Measurements from ENCODE around the gene ANKRD29. TPM values are rescaled to one million over a fixed set of nuclear protein-coding genes. Genes with fewer than 3 reads are reported as not detected.

The ANKRD29 gene
- total RNA-seq (10 to 100 TPM in 1 of 2 donors, 1 to 10 TPM in 1; 8.7 to 28.2 TPM), polyA plus RNA-seq (ENCODE audit: insufficient read length in 2 of 2) (10 to 100 TPM; 27.9 to 29.6 TPM)
- long read RNA-seq, donor 1, transcript ANKRD29-208 (10 exons, 3,361 nt), result major isoform, 7 of 9 reads
- long read RNA-seq, donor 1, partial matches to known transcripts, result 0 of 9 reads
- long read RNA-seq, donor 1, other reads (novel, unspliced or antisense), result 0 of 9 reads
- long read RNA-seq, donor 2, partial matches to known transcripts, result 0 of 1 reads
- long read RNA-seq, donor 2, other reads (novel, unspliced or antisense), result 0 of 1 reads
- long read RNA-seq, donor 3, partial matches to known transcripts, result 0 of 4 reads
- long read RNA-seq, donor 3, other reads (novel, unspliced or antisense), result 0 of 4 reads
- long read RNA-seq, donor 4, transcript ANKRD29-202 (2 exons, 846 nt), result major isoform, 9 of 11 reads
- long read RNA-seq, donor 4, partial matches to known transcripts, result 0 of 11 reads
- long read RNA-seq, donor 4, other reads (novel, unspliced or antisense), result 0 of 11 reads

GRCh38 chr18:23662309-23663263 lies at the start of gene ANKRD29:
TSS of gene ANKRD29 (minus strand) at chr18:23662911. CDS start at chr18:23662730, 181 bp downstream.
- Histone ChIP-seq H3K27me3 (ENCODE audit: control insufficient read depth, insufficient read depth, low read length) (peaks cover 6% of the 10 kb centered on the region), H3K36me3 (ENCODE audit: control insufficient read depth, insufficient read depth, low read length) (no peaks in the 10 kb centered on the region), H3K9me3 (ENCODE audit: control insufficient read depth, insufficient read depth, low read length) (no peaks in the 10 kb centered on the region), H3K4me1 (ENCODE audit: control insufficient read depth, insufficient read depth, low read length) (peaks cover 7% of the 10 kb centered on the region), H3K4me3 (ENCODE audit: low read depth, low read length) (peak within 1 kb of the TSS; percentile 35), H3K27ac (ENCODE audit: low read depth, low read length) (no peak within 1 kb of the TSS)
- peak; percentile 21 to 84 (median 44) for DNase-seq (ENCODE audit: low read depth in 4 of 6, low spot score in 6 of 6)
- 1% methylated on average over 67 of the region's 86 CpGs for WGBS (ENCODE audit: insufficient coverage)

- no CpG with 5 or more reads among the region's 3 CpGs for WGBS (ENCODE audit: insufficient coverage)
- Histone ChIP-seq H3K27me3 (ENCODE audit: control insufficient read depth, insufficient read depth, low read length) (no peaks in the 10 kb centered on the region), H3K9me3 (ENCODE audit: control insufficient read depth, insufficient read depth, low read length) (no peaks in the 10 kb centered on the region), H3K27ac (ENCODE audit: low read depth, low read length) (no peak overlapping the region), H3K4me3 (ENCODE audit: low read depth, low read length) (no peak overlapping the region), H3K4me1 (ENCODE audit: control insufficient read depth, insufficient read depth, low read length) (no peaks in the 10 kb centered on the region), H3K36me3 (ENCODE audit: control insufficient read depth, insufficient read depth, low read length) (no peaks in the 10 kb centered on the region)
- no peak for DNase-seq (ENCODE audit: low read depth in 4 of 6, low spot score in 6 of 6)
These were observed 49.7 kb upstream of the ANKRD29 start for GRCh38 chr18:23712445-23712844.

- no peaks in the 10 kb centered on the region for H3K4me1 ChIP-seq (ENCODE audit: control insufficient read depth, insufficient read depth, low read length)
- no peaks in the 10 kb centered on the region for H3K27me3 ChIP-seq (ENCODE audit: control insufficient read depth, insufficient read depth, low read length)
- DNase-seq (ENCODE audit: low read depth in 4 of 6, low spot score in 6 of 6), result no peak
- no peaks in the 10 kb centered on the region for H3K9me3 ChIP-seq (ENCODE audit: control insufficient read depth, insufficient read depth, low read length)
- H3K27ac ChIP-seq (ENCODE audit: low read depth, low read length), result no peak overlapping the region
- no peak overlapping the region for H3K4me3 ChIP-seq (ENCODE audit: low read depth, low read length)
- WGBS (ENCODE audit: insufficient coverage), result no CpG with 5 or more reads among the region's 1 CpG
- H3K36me3 ChIP-seq (ENCODE audit: control insufficient read depth, insufficient read depth, low read length), result no peaks in the 10 kb centered on the region
These were observed 48.7 kb upstream of the ANKRD29 start for GRCh38 chr18:23711426-23711825.

- Histone ChIP-seq H3K27me3 (ENCODE audit: control insufficient read depth, insufficient read depth, low read length) (no peaks in the 10 kb centered on the region), H3K36me3 (ENCODE audit: control insufficient read depth, insufficient read depth, low read length) (no peaks in the 10 kb centered on the region), H3K4me1 (ENCODE audit: control insufficient read depth, insufficient read depth, low read length) (no peaks in the 10 kb centered on the region), H3K27ac (ENCODE audit: low read depth, low read length) (no peak overlapping the region), H3K4me3 (ENCODE audit: low read depth, low read length) (no peak overlapping the region), H3K9me3 (ENCODE audit: control insufficient read depth, insufficient read depth, low read length) (no peaks in the 10 kb centered on the region)
- no CpG with 5 or more reads among the region's 1 CpG for WGBS (ENCODE audit: insufficient coverage)
- no peak for DNase-seq (ENCODE audit: low read depth in 4 of 6, low spot score in 6 of 6)
These were observed 48.2 kb upstream of the ANKRD29 start for GRCh38 chr18:23710946-23711345.

- no peak for DNase-seq (ENCODE audit: low read depth in 4 of 6, low spot score in 6 of 6)
- 94% methylated on average over 15 of the region's 17 CpGs for WGBS (ENCODE audit: insufficient coverage)
- H3K4me1 ChIP-seq (ENCODE audit: control insufficient read depth, insufficient read depth, low read length), result no peaks in the 10 kb centered on the region
- no peaks in the 10 kb centered on the region for H3K27me3 ChIP-seq (ENCODE audit: control insufficient read depth, insufficient read depth, low read length)
- no peaks in the 10 kb centered on the region for H3K36me3 ChIP-seq (ENCODE audit: control insufficient read depth, insufficient read depth, low read length)
- H3K9me3 ChIP-seq (ENCODE audit: control insufficient read depth, insufficient read depth, low read length), result no peaks in the 10 kb centered on the region
- no peak overlapping the region for H3K27ac ChIP-seq (ENCODE audit: low read depth, low read length)
- no peak overlapping the region for H3K4me3 ChIP-seq (ENCODE audit: low read depth, low read length)
These were observed 47.4 kb upstream of the ANKRD29 start for GRCh38 chr18:23710068-23710527.

GRCh38 chr18:23706971-23707640 lies 44.4 kb upstream of the ANKRD29 start:
- Histone ChIP-seq H3K4me1 (ENCODE audit: control insufficient read depth, insufficient read depth, low read length) (no peaks in the 10 kb centered on the region), H3K27me3 (ENCODE audit: control insufficient read depth, insufficient read depth, low read length) (no peaks in the 10 kb centered on the region), H3K27ac (ENCODE audit: low read depth, low read length) (no peak overlapping the region), H3K36me3 (ENCODE audit: control insufficient read depth, insufficient read depth, low read length) (no peaks in the 10 kb centered on the region), H3K9me3 (ENCODE audit: control insufficient read depth, insufficient read depth, low read length) (no peaks in the 10 kb centered on the region), H3K4me3 (ENCODE audit: low read depth, low read length) (no peak overlapping the region)
- no peak for DNase-seq (ENCODE audit: low read depth in 4 of 6, low spot score in 6 of 6)
- WGBS (ENCODE audit: insufficient coverage), result 100% methylated on average over 1 of the region's 3 CpGs

GRCh38 chr18:23704806-23705205 lies 42.1 kb upstream of the ANKRD29 start:
- Histone ChIP-seq H3K4me1 (ENCODE audit: control insufficient read depth, insufficient read depth, low read length) (no peaks in the 10 kb centered on the region), H3K4me3 (ENCODE audit: low read depth, low read length) (no peak overlapping the region), H3K27me3 (ENCODE audit: control insufficient read depth, insufficient read depth, low read length) (no peaks in the 10 kb centered on the region), H3K36me3 (ENCODE audit: control insufficient read depth, insufficient read depth, low read length) (no peaks in the 10 kb centered on the region), H3K27ac (ENCODE audit: low read depth, low read length) (no peak overlapping the region), H3K9me3 (ENCODE audit: control insufficient read depth, insufficient read depth, low read length) (no peaks in the 10 kb centered on the region)
- no peak for DNase-seq (ENCODE audit: low read depth in 4 of 6, low spot score in 6 of 6)

GRCh38 chr18:23703987-23704384 lies 41.3 kb upstream of the ANKRD29 start:
- no peaks in the 10 kb centered on the region for H3K4me1 ChIP-seq (ENCODE audit: control insufficient read depth, insufficient read depth, low read length)
- H3K27ac ChIP-seq (ENCODE audit: low read depth, low read length), result no peak overlapping the region
- H3K4me3 ChIP-seq (ENCODE audit: low read depth, low read length), result no peak overlapping the region
- no peak for DNase-seq (ENCODE audit: low read depth in 4 of 6, low spot score in 6 of 6)
- no peaks in the 10 kb centered on the region for H3K9me3 ChIP-seq (ENCODE audit: control insufficient read depth, insufficient read depth, low read length)
- no peaks in the 10 kb centered on the region for H3K27me3 ChIP-seq (ENCODE audit: control insufficient read depth, insufficient read depth, low read length)
- H3K36me3 ChIP-seq (ENCODE audit: control insufficient read depth, insufficient read depth, low read length), result no peaks in the 10 kb centered on the region
- WGBS (ENCODE audit: insufficient coverage), result 90% methylated on average over 4 of the region's 6 CpGs
